ENCODE results near the gene TREML2.

GRCh38 chr6:41215777-41216176 lies 14.8 kb upstream of the TREML2 start:
- TF ChIP-seq POLR2A (IDR thresholded peaks at IDR 0.05; ENCODE audit: low read depth, low read length) (no peak), POLR2AphosphoS5 (IDR thresholded peaks at IDR 0.05; ENCODE audit: low read depth, low read length) (no peak), SPI1 (IDR thresholded peaks at IDR 0.05; ENCODE audit: low read depth, low read length) (no peak), TAF1 (IDR thresholded peaks at IDR 0.05; ENCODE audit: low read depth, low read length) (no peak)

All from GM12891 (cell line).